ENCODE data around the gene ZNF511.

DNA sequence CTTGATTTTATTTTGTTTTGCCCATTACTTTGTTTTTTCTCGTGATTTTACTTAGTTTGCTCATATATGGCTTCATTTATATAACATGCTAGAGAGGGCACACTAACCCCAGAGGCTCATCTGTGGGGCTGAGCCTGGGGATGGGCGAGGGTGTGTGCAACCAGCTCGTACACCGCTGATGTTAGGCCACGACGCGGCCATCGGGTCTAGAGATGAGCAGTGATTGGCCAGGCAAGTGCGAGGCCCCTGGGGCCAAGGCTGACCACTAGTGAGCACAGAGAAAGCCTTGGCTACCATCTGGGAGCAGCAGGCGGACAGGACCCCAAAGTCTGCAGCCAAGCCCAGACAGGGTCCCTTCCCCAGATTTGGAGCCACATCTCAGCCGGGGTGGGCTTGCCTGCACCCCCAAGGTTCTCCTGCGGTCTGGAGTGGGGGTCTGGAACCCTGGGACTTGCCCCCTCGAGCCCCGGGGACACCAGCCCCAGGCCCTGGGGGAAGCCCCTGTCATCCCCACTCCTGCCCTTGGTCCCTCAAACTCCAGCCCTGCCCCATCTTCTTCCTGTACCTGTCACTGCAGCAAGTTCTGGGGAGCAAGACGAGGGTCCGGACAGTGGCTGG is 45.4 kb downstream of the ZNF511 start:
- TF ChIP-seq, protein P1, sequence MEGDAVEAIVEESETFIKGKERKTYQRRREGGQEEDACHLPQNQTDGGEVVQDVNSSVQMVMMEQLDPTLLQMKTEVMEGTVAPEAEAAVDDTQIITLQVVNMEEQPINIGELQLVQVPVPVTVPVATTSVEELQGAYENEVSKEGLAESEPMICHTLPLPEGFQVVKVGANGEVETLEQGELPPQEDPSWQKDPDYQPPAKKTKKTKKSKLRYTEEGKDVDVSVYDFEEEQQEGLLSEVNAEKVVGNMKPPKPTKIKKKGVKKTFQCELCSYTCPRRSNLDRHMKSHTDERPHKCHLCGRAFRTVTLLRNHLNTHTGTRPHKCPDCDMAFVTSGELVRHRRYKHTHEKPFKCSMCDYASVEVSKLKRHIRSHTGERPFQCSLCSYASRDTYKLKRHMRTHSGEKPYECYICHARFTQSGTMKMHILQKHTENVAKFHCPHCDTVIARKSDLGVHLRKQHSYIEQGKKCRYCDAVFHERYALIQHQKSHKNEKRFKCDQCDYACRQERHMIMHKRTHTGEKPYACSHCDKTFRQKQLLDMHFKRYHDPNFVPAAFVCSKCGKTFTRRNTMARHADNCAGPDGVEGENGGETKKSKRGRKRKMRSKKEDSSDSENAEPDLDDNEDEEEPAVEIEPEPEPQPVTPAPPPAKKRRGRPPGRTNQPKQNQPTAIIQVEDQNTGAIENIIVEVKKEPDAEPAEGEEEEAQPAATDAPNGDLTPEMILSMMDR (IDR thresholded peaks at IDR 0.05), result no peak
- no peak for TF ChIP-seq POLR2A (IDR thresholded peaks at IDR 0.05)
